ENCODE results near the gene SLC35C1. TPM values are rescaled to one million over a fixed set of nuclear protein-coding genes. Genes with fewer than 3 reads are reported as not detected.

The SLC35C1 gene
- total and polyA plus RNA-seq, 2 donors (not counting 3 experiments of a cell fraction or from before 2014, with no cell fraction given): 8.5 to 19.8 TPM

DNA sequence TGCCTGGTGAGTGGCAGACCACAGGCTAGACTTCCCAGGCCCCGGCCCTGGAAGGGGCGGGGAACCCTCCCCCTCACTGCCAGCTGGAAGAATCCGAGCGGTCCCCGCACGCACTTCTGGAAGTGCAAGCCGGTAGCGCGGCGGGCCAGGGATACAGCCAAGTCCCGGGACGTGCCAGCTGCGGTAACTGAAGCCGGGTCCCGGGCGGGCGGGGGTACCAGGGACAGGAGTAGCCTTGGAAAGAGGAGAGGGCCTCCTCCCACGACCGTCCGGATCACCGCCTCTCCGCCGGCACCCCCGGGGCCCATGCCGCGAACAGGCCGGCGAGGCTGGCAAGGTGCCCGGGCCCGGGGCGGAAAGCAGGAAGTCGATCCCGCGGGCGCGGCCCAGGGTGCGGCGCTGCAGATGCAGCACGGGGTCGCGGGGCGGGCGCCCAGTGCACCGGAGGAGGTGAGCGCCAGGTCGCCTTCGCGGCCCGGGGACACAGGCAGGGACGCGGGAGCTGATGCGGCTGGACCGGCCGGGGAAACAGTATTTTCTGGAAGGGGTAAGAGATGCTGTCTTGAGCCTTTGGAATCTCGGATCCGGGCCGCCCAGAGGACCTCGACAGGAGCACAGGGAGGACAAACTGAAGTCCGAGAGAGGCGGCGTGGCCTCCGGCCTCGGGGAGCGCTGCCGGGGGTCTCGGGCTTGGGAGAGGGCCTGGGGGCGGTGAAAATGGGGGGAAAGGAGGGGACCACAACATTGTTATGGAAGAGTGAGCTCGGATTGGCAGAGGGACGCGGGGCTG is 783 bp upstream of the SLC35C1 start:
- peak overlapping the region; percentile 90 for H2AFZ ChIP-seq (ENCODE audit: low read depth, low read length)
- no peaks in the 10 kb centered on the region for H3K27me3 ChIP-seq (ENCODE audit: control insufficient read depth in 2 of 2, insufficient read depth in 2 of 2, low read length in 2 of 2)
- intact Hi-C loops (cut with micrococcal nuclease) (loop anchor here (5.0 kb wide), 1 partner anchor 142 kb away; no protein-coding TSS in a partner anchor), dilution Hi-C loops (cut with MboI; ENCODE audit: extremely low pct_ligation_motif_present, low sequenced_read_pairs) (no loop called here)
- H3K9me3 ChIP-seq (replicated peaks; ENCODE audit: control insufficient read depth, insufficient read depth, low read length): no peaks in the 10 kb centered on the region
- H3K4me1 ChIP-seq (ENCODE audit: control insufficient read depth, extremely low read depth, insufficient read depth, low read length): peaks cover 36% of the 10 kb centered on the region
- peak overlapping the region; percentile 88 for H3K4me2 ChIP-seq (ENCODE audit: insufficient read depth, low read length)
- POLR2A ChIA-PET: interaction anchor here (1.2 kb wide), 1 partner anchor 146 kb away, joined by 3 read pairs; no protein-coding TSS in a partner anchor
- H3K27ac ChIP-seq (ENCODE audit: insufficient read depth, low read depth, low read length): no peak overlapping the region
- peak overlapping the region; percentile 84 for H3K9ac ChIP-seq (replicated peaks; ENCODE audit: extremely low read depth, insufficient read depth, low read length)
- CTCF ChIA-PET: interaction anchor here (1.4 to 3.5 kb wide), 3 partner anchors 32 to 1710 kb away, joined by 3 to 23 read pairs (median 4); no protein-coding TSS in a partner anchor
- DNase-seq (ENCODE audit: low read depth, low spot score) (peak; percentile 42), FAIRE-seq (peak; percentile 28)
- no TSS peak for BruUV-seq (replicated peaks)
- H3K9me1 ChIP-seq (replicated peaks; ENCODE audit: control insufficient read depth, extremely low read depth, insufficient read depth, low read length): no peaks in the 10 kb centered on the region
- TF ChIP-seq POLR2AphosphoS5 (IDR thresholded peaks at IDR 0.05; ENCODE audit: insufficient read depth, low read depth, low read length) (peak; percentile 25), FOS (IDR thresholded peaks at IDR 0.05; ENCODE audit: borderline replicate concordance, insufficient read depth, low read length) (no peak)
- H4K20me1 ChIP-seq (replicated peaks; ENCODE audit: control insufficient read depth, extremely low read depth, insufficient read depth, low read length): no peaks in the 10 kb centered on the region
- peak overlapping the region; percentile 55 to 70 (median 55) for H3K4me3 ChIP-seq (replicated peaks in 1 of 3; ENCODE audit: insufficient read depth in 1 of 3, low read depth in 1 of 3, low read length in 3 of 3)
- peaks cover 27% of the 10 kb centered on the region for H3K79me2 ChIP-seq (ENCODE audit: control insufficient read depth, insufficient read depth, low read length)
- H3K36me3 ChIP-seq (ENCODE audit: control insufficient read depth in 2 of 2, extremely low read depth in 1 of 2, insufficient read depth in 2 of 2, low read length in 2 of 2): no peaks in the 10 kb centered on the region

- CTCF ChIA-PET: interaction anchor here (0.9 to 3.5 kb wide), 4 partner anchors 10 to 1711 kb away, joined by 4 to 23 read pairs (median 5); no protein-coding TSS in a partner anchor
- H3K79me2 ChIP-seq (ENCODE audit: control insufficient read depth, insufficient read depth, low read length): peaks cover 27% of the 10 kb centered on the region
- dilution Hi-C loops (cut with MboI; ENCODE audit: extremely low pct_ligation_motif_present, low sequenced_read_pairs): no loop called here
- peak overlapping the region; percentile 84 for H3K9ac ChIP-seq (replicated peaks; ENCODE audit: extremely low read depth, insufficient read depth, low read length)
- peak overlapping the region; percentile 66 for H3K27ac ChIP-seq (ENCODE audit: insufficient read depth, low read depth, low read length)
- POLR2A ChIA-PET: interaction anchor here (1.1 to 1.2 kb wide), 2 partner anchors 147 to 202 kb away, joined by 3 read pairs; no protein-coding TSS in a partner anchor
- peak overlapping the region; percentile 35 to 55 (median 55) for H3K4me3 ChIP-seq (replicated peaks in 1 of 3; ENCODE audit: insufficient read depth in 1 of 3, low read depth in 1 of 3, low read length in 3 of 3)
- H3K4me2 ChIP-seq (ENCODE audit: insufficient read depth, low read length): peak overlapping the region; percentile 65
- H3K9me3 ChIP-seq (replicated peaks; ENCODE audit: control insufficient read depth, insufficient read depth, low read length): no peaks in the 10 kb centered on the region
- no peaks in the 10 kb centered on the region for H3K27me3 ChIP-seq (ENCODE audit: control insufficient read depth in 2 of 2, insufficient read depth in 2 of 2, low read length in 2 of 2)
- H4K20me1 ChIP-seq (replicated peaks; ENCODE audit: control insufficient read depth, extremely low read depth, insufficient read depth, low read length): no peaks in the 10 kb centered on the region
- TSS peak; percentile 49 for BruUV-seq (replicated peaks)
- peak overlapping the region; percentile 40 for H2AFZ ChIP-seq (ENCODE audit: low read depth, low read length)
- H3K9me1 ChIP-seq (replicated peaks; ENCODE audit: control insufficient read depth, extremely low read depth, insufficient read depth, low read length): no peaks in the 10 kb centered on the region
- FAIRE-seq (peak; percentile 50), DNase-seq (ENCODE audit: low read depth, low spot score) (peak; percentile 59)
- intact Hi-C loops (cut with micrococcal nuclease): loop anchor here (1.0 kb wide), 3 partner anchors 34 to 658 kb away; no protein-coding TSS in a partner anchor
- TF ChIP-seq EZH2 (IDR thresholded peaks at IDR 0.05; ENCODE audit: borderline replicate concordance, low read depth, low read length, severe bottlenecking) (no peak), MYC (IDR thresholded peaks at IDR 0.05; ENCODE audit: low read depth, low read length) (peak; percentile 19)
- peaks cover 0 to under 1% of the 10 kb centered on the region in 2 experiments for H3K36me3 ChIP-seq (ENCODE audit: control insufficient read depth in 2 of 2, extremely low read depth in 1 of 2, insufficient read depth in 2 of 2, low read length in 2 of 2)
- H3K4me1 ChIP-seq (ENCODE audit: control insufficient read depth, extremely low read depth, insufficient read depth, low read length): peaks cover 36% of the 10 kb centered on the region
Measured at GRCh38 chr11:45805305-45806071, 539 bp downstream of the SLC35C1 start.
